Stimulated activated CD8-positive, alpha-beta memory T cell treated with anti-CD3 and anti-CD28 coated beads, Interleukin-4, amount 100 ng/mL, for 48 hours (primary cell): ENCODE results near the gene NPAT.
"Not testable (repeated sequence)": the region's sequence is repeated elsewhere in the genome, so short reads cannot be mapped to it uniquely, and the experiment has no call there.

Experiments used
- DNase-seq: peaks from one replicate; pipeline ENCODE4 v3.0.0-alpha.2; 2020

The NPAT gene

DNA sequence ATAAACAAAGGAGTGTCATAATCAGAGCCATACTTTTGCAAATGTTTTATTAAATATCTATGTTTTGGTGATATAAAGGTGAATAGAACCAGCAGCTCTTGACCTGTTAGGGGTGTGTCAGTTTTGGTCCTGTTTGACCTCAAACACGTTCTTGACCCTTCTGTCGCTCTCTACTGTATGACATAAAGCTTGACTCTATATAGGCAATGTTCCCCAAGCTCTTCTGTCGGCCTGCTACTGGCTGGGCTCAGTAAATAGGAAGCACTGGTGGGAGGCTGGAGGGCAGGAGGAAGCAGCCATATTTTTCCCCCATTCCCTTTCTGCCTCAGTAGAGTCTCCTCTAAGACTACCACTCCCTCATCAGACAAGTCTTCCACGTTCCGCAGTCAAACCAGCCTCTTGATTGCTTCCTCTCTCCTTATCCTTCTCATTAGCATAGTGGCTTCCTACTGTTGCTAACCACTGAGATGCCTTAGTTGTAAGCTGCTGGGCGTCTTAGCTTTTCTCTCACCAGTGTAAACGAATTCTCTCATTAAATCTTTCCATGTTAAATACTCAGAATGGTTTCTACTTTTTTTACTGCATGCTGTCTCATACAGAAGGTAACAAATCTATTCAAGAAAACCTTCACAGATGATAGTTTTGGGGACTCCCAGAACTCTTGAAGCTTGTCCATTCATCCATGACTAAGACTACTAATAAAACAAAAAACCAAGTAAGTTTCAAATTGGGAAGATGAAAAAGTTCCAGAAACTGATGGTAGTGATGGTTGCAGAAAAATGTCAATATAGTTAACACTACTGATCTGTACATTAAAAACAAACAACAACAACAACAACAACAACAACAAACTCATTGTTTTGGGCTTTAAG, 3.3 kb downstream of the NPAT start:
- DNase-seq: no peak

DNA sequence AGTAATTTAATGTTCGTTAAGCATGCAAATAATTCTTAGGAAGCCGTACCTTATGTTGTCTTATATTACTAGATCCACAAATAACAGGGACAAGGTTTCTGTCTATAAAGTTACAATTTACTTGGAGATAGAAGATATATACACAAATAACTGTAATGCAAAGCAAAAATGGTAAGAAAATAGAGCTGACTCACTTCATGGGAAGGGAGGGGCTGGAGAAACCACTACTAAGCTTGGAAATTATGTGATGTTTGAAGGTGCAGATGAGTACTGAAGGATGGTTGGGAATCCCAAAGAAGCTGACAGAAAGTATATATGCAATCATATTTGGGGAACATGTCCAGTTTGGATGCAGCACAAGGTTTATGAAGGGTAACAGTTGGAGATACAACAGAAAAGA, 4.0 kb downstream of the NPAT start:
- no peak for DNase-seq

GRCh38 chr11:108216988-108217387, 5.5 kb downstream of the NPAT start:
- no peak for DNase-seq

- DNase-seq: no peak
These were observed 8.7 kb downstream of the NPAT start for GRCh38 chr11:108213784-108214183.

DNA sequence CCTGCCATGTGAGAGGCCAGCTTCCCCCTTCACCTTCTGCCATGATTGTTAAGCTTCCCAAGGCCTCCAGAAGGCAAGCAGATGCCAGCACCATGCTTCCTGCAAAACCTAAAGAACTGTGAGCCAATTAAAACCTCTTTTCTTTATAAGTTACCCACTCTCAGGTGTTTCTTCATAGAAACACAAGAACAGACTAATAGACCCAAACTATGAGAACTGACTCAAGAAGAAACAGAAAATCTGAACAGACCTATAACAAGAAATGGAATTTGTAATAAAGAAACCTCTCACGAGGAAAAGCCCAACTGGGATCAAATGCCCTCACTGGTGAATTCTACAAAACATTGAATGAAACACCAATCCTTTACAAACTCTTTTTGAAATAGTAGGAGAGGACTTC, 12.0 kb downstream of the NPAT start:
- DNase-seq: no peak

DNA sequence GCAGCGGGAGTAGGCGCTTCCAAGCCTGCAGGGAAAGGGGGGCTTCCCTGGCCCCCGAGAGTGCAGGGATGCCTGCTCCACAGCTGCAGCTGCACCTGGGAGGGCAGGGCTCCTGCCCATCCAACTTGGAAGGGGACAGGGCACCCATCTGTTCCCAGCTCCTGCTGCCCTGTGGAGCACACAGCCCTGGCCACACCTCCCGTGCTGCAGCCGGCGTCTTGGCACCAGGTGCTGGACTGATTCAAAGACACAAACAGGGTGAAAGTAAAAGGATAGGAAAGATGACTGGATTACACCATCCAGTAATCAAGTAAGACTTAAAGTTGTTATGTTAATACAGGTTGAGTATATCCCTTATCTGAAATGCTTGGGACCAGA, 14.8 kb downstream of the NPAT start:
- no peak for DNase-seq

- no peak for DNase-seq
These were observed 15.3 kb downstream of the NPAT start for GRCh38 chr11:108206969-108207682.

GRCh38 chr11:108206171-108206570, 16.3 kb downstream of the NPAT start:
- DNase-seq: no peak

DNA sequence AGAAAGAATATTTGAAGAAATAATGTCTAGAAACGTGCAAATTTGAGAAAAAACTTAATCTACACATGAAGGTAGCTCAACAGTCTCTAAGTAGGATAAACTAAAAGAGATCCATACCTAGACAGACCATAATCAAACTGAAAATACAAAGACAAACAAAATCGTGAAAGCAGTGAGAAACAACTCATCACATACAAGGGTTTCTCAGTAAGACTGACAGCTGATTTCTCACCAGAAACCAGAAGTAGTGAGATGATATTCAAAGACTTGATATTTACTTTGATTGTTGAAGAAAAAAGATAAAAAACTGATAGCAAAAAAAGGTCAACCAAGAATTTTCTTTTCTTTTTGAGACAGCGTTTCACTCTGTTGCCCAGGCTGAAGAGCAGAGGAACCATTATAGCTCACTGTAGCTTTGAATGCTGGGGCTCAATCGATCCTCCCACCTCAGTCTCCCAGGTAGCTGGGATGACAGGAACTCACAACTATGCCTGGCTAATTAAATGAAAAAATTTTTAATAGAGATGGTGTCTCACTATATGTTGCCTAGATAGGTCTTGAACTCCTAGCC, 17.4 kb downstream of the NPAT start:
- DNase-seq: no peak

DNA sequence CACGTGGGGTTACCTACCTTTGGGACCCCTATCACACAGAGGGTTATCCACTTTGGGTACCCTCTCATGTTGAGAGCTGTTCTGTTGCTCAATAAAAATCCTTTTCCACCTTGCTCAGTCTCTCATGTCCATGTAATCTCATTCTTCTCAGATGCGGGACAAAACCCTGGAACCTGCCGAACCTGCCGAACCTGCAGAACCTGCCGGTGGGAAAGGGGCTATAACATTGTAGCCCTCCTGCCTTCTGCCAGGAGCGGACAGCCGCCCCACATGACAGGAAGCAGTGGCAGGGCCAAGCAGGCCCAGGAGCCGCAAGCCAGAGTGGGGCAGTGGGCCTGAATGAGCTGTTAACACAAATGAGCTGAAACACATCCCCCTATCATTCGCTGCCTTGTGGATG, 18.1 kb downstream of the NPAT start:
- no peak for DNase-seq

GRCh38 chr11:108203075-108203474, 19.4 kb downstream of the NPAT start:
- no peak for DNase-seq

- DNase-seq: peak; percentile 77
These were observed 22.8 kb downstream of the NPAT start for GRCh38 chr11:108199446-108200321.

- DNase-seq: no peak
These were observed 23.6 kb downstream of the NPAT start for GRCh38 chr11:108198833-108199232.

DNA sequence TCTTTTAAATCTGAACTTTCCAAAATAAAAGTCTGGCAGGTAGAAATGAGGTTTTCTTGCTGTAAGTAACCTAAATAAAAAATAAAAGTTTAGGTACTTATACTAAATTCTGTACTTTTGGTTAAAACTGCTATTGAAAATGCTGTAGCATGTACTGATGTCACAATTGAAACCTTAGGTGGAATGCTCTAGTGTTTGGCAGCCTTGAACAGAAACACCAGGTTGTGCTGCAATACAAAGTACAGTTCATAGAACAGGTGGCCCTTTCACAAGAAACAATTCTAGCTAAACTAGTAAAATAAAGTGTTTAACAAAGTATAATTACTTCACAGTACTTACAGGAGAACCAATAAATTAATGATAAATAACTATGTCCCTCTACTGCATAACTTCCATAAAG, 25.1 kb downstream of the NPAT start:
- DNase-seq: no peak

- DNase-seq: no peak
These were observed 25.5 kb downstream of the NPAT start for GRCh38 chr11:108196901-108197300.

GRCh38 chr11:108193725-108194124, 28.7 kb downstream of the NPAT start:
- DNase-seq: no peak

DNA sequence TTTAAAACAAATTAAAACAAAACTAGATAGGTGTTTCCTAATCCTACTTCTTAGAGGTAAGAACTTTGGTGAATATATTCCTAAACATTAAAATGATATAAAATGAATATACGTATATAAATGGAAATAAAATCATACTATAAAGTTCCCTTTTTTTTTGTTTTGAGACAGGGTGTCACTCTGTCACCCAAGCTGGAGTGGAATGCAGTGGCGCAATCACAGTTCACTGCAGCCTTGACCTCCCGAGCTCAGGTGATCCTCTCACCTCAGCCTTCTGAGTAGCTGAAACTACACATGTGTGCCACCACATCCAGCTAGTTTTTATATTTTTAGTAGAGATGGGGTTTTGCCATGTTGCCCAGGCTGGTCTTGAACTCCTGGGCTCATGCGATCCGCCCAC, 44.9 kb downstream of the NPAT start:
- no peak for DNase-seq

- DNase-seq: no peak
These were observed 52.3 kb downstream of the NPAT start for GRCh38 chr11:108170184-108170583.

GRCh38 chr11:108167624-108168023, 54.8 kb downstream of the NPAT start:
- no peak for DNase-seq

- DNase-seq: not testable (repeated sequence)
These were observed 59.6 kb downstream of the NPAT start for GRCh38 chr11:108162878-108163277.

DNA sequence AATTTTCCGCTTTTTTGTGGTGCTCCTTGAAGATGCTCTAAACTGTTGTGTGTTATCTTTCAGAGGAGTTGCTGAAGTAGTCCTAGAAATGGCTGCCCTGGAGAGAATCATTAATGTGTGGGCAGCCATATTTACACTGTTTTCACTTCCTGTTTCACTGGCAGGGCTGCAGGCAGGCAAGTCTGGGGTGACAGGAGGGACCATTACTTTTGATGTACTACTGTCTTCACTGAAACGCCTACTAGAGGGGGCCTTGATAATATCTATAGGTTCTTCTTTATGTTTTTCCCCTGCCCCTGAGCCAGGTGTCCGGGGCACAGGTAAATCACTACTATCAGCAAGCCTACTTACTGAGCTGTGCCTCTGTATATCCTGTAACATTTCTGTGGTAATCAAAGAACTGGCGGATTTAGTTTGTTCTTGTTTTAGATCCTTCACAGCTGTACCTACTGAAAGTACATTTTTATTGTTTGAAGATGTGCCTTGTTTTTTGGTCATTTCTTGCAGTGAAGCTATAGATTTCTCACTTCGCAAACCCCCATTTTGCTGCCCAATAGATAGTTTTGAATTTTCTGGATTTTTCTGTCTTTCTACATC, 61.4 kb downstream of the NPAT start:
- no peak for DNase-seq

DNA sequence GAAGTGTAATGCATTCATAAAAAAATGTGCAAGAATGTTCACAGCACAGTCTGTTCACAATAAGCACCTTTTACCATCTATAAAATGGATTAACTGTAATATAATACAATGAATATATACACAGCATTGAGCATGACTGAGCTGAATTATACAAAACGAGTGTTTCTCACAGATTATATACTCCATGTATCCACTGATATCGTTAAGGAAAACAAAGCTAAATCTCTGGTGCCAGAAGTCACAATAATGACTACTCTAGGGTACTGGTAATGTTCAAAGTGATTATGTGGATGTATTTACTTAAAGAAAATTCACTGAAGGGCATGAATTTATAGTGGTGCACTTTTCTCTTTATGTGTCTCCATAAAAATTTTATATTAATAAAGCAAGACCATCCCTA, 67.8 kb downstream of the NPAT start:
- no peak for DNase-seq

GRCh38 chr11:108148556-108148955, 73.9 kb downstream of the NPAT start:
- no peak for DNase-seq
